HG03342 (cell line): Measurements from ENCODE around the gene CS.

Experiments
- ATAC-seq: cut with Tn5 transposase; IDR thresholded peaks from one replicate; pipeline ENCODE4 v1.9.1; 2021; ENCODE audit warnings: mild to moderate bottlenecking, moderate library complexity; ENCODE audit not compliant: unreplicated experiment

CS gene

GRCh38 chr12:56253091-56253490 lies 47.0 kb downstream of the CS start:
- no peak for ATAC-seq

DNA sequence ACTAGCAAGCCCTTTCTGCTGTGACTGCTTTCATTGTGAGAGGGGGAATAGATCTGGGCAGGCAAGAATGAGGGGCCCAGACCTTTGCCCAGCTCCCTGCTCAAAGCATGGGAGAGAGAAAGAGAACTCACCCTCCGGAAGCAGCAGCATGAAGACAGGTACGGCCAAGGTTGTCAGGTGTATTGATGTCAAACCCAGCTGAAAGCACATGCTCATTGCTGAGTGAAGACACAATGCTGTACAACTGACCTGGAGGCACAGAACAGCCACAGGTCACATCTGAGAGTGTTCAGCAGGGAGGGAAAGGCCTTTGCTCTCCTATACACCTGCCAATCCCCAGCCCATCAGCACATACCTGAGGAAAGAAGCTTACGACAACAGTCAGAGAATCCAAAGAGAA lies 47.5 kb downstream of the CS start:
- no peak for ATAC-seq

- ATAC-seq, result no peak
Measured at GRCh38 chr12:56248711-56249110, 51.4 kb downstream of the CS start.

DNA sequence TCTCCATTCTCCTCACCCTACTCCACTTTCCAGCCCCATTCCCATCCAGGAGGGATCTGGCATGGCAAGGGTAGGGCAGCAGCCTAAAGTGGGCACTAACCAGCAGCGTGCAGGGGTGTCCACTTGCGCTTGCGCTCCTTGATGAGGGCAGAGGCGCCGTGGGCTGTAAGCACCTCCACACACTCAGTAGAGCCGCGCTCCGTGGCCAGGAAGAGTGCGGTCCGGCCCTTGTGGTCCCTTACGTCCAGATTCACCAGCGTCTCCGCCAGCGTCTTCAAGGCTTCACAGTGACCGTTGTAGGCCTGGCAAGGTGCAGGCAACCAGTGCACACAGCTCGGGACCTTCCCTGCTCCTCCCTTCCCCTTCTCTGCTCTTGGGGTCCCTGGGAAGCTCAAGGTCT lies 52.2 kb downstream of the CS start:
- ATAC-seq, result no peak

GRCh38 chr12:56244494-56244893 lies 55.6 kb downstream of the CS start:
- no peak for ATAC-seq

GRCh38 chr12:56243731-56244181 lies 56.4 kb downstream of the CS start:
- ATAC-seq, result no peak

DNA sequence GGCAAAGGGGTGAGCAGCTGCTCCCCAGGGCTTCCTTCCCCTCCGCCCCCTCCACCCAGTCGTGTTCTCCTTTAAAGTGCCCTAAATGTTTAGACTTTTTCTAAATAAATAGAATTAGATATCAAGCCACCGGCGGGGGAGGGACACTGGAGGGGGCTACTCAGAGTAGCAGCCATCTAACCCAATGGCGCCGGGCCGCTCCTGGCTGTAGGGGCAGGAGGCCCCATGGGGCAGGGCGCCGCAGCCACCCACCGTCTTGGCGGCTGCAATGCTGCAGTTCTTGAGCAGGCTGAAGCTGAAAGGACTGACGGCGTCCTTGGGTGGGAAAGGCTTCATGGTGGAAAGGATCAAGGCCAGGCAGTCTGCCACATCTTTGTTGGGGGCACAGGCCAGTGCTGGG lies 57.1 kb downstream of the CS start:
- ATAC-seq, result no peak

- no peak for ATAC-seq
Measured at GRCh38 chr12:56241424-56242303, 58.5 kb downstream of the CS start.

- no peak for ATAC-seq
Measured at GRCh38 chr12:56237552-56237951, 62.6 kb downstream of the CS start.

- no peak for ATAC-seq
Measured at GRCh38 chr12:56236985-56237384, 63.1 kb downstream of the CS start.

DNA sequence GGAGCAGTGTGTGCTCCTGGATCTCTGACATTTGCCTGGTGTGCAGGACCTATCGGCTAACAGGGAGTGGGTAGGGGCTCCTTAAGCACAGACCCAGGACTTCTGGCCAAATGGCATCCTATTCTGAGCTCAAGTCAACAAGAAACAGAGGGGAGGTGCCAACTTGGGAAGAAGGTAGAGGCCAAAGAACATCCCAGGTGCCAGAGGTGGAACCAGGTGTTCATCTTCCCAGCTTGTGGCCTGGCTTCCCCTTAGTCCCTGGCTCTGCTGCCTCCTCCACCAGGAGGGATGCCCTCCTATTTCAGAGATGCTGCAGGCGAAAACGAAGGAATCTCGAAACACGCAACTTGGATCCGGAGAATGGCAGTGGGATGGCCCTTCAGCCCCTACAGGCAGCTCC lies 64.0 kb downstream of the CS start:
- no peak for ATAC-seq

DNA sequence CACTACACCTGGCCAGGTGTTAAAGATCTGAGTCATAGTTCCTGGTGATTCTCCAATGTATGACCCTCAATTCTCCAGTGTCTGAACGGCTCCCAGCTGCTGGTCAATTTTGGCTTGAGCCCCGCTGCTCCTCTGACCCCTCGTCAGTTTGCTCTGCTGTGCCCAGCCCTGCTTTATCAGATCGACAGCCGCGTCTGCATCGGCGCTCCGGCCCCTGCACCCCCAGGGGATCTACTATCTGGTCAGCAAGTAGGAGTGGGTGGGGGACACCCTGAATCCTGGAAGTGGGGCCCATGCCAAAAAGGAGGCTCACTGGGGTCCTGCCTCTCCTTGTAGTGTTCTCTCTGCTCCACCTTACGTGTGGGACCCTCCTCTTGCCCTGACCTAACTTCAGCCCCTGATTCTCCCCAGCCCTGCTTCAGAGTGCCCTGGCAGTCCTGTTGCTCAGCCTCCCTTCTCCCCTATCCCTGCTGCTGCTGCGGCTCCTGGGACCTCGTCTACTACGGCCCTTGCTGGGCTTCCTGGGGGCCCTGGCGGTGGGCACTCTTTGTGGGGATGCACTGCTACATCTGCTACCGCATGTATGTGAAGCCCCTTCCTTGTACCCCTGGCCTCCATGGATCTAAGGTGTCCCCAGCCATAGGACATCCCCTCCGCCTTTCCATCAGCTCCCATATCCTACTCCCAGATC lies 65.2 kb downstream of the CS start:
- ATAC-seq, result no peak

- no peak for ATAC-seq
Measured at GRCh38 chr12:56231184-56231582, 68.9 kb downstream of the CS start.

DNA sequence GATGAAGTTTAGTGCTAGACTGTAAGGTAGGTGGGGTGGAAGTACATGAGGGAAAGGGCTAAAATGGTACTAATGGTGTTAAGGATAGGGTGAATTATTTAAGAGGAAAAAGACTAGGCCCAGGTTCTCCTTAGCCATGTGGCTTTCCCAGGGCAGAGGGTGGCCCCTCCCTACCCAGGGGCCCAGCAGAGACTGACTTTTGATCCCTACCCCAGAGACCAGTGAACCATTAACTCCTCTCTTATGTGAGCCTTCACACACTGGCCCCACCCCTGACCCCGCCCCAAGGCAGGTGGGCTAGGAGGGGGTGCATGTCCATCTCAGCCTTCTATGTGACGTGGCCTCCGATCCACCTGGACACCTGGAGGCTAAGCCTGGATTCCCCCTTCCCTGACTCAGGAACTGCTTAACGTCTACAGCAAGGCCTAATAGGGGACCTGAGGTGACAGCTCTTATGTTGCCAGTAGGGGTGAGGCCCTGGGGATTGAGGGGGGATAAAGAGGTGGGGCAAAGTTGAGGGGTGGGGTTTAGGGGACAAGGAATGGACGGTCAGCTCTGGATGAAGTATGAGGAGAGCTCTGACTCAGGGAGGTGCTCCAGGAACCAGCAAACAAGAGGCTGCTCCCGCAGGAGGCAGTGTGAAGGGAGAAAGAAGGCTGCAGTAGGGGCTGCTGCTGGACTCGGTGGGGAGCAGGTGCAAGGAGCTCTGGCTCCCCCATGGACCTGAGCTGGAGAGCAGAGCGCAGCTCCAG lies 69.5 kb downstream of the CS start:
- no peak for ATAC-seq

DNA sequence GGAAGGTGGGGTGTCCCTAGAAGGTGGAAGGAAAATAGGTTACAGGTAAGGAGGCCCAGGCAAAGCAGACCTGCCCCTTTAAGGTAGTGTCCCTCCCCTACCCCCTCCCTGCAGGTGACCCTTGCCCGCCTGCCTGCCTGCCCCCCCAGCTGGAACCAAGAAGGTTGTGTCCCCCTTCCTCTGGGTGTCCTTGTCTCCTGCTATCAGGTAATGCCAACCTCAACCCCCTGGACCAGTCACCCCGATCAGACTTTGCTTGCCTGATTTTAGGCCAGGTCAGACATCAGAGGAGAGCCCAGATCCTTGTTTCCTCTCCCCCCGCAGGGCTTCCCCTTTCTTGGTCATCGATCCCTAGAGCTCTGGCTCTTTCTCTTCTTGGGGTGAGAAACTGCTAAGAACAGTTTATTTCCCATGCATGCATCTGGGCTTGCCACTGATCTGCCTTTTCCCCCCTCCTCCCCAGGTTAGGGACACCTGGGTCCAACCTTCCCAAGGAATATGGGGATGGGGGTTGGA lies 70.2 kb downstream of the CS start, which contains the start of gene SLC39A5:
TSS of gene SLC39A5 (plus strand) at position 136 of the 516 bp plus-strand sequence. CDS start 1,224 bp downstream, outside the sequence.
- ATAC-seq, result no peak

- ATAC-seq, result no peak
Measured at GRCh38 chr12:56229082-56229481, 71.0 kb downstream of the CS start.

DNA sequence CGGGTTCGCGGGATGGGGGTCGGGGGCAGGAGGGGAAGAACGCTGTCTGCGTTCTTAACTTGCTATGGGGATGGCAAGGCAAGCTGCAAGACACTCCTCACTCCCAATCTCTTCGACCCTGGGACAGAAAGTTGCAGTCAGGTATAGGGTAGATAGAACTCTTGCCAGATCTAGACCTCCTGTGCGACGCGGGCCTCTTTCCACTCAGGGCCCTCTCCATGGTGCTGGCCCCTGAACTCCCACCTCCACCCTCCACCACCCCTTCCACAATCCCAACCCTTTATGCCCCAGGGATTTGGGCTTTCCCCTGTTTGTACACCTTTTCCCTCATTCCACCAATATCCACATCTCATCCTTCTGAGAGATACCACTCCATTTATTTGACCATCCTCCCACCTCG lies 75.2 kb downstream of the CS start:
- no peak for ATAC-seq

- ATAC-seq, result peak; percentile 74
Measured at GRCh38 chr12:56224102-56224701, 75.9 kb downstream of the CS start, which contains the start of gene NABP2. NABP2 (plus strand) TSS chr12:56224342; CDS start chr12:56224857, 515 bp downstream.

GRCh38 chr12:56223571-56224101 lies 76.5 kb downstream of the CS start:
- no peak for ATAC-seq

- no peak for ATAC-seq
Measured at GRCh38 chr12:56222531-56222895, 77.6 kb downstream of the CS start.
